Colonic mucosa (tissue), 4 donors: ENCODE data around the gene OLFM2. TPM values are rescaled to one million over a fixed set of nuclear protein-coding genes. Genes with fewer than 3 reads are reported as not detected.

Experiments
- DNase-seq: peaks from one replicate; pipeline ENCODE4 v3.0.0-alpha.2; 2020
- H3K27ac ChIP-seq: fragments of 200-600 bp; one replicate; pipeline ENCODE4 v1.8.0; 2021
- H3K27me3 ChIP-seq: fragments of 200-600 bp; one replicate; pipeline ENCODE4 v1.8.0; 2021
- H3K36me3 ChIP-seq: fragments of 200-600 bp; one replicate; pipeline ENCODE4 v1.8.0; 2021
- H3K4me1 ChIP-seq: fragments of 200-600 bp; one replicate; pipeline ENCODE4 v1.8.0; 2021; ENCODE audit warnings: mild to moderate bottlenecking
- H3K4me3 ChIP-seq: fragments of 200-600 bp; one replicate; pipeline ENCODE4 v1.8.0; 2021
- H3K9ac ChIP-seq, 2 donors: one replicate each; pipeline ENCODE4 v1.7.0; 2013; ENCODE audit warnings: control low read depth in 2 of 2, low read depth in 2 of 2, low read length in 2 of 2
- H3K9me3 ChIP-seq: fragments of 200-600 bp; one replicate; pipeline ENCODE4 v1.8.0; 2021
- CTCF ChIP-seq: fragments of 200-600 bp; IDR thresholded peaks from one replicate; pipeline ENCODE4 v1.8.0; 2022; ENCODE audit warnings: antibody characterized with exemption, mild to moderate bottlenecking
- intact Hi-C: fragments of 100-400 bp; cut with DNase I; formaldehyde crosslinking; loops from one replicate; pipeline ENCODE4 v1.14.1; 2022
- total RNA-seq, 2 donors: library from RNA; stranded (reverse); fragmentation: NEBNext Ultra II Directional in 1 of 2; extraction: Animal tissue kit (Norgen Biotek cat#: 25700) in 1 of 2; gene quantifications; one replicate each; pipeline ENCODE4 v1.2.1, GENCODE V29; 2021
- donor health status: healthy.
- donor health status: DM: no; HTN: no; CAD: no.
- donor health status: DM: no; HTN: no; CAD: no.

Gene OLFM2
- total RNA-seq, 2 donors from 2014 or later = 1.2 to 1.9 TPM

- intact Hi-C loops = no loop called here
- H3K9me3 ChIP-seq = no peaks in the 10 kb centered on the region
- H3K36me3 ChIP-seq = no peaks in the 10 kb centered on the region
- no peak for TF ChIP-seq CTCF
- no peak overlapping the region for H3K27ac ChIP-seq
- no peak overlapping the region for H3K4me3 ChIP-seq
- H3K27me3 ChIP-seq = no peaks in the 10 kb centered on the region
- no peaks in the 10 kb centered on the region for H3K4me1 ChIP-seq
- no peak overlapping the region for H3K9ac ChIP-seq
- no peak for DNase-seq
Measured at GRCh38 chr19:9865732-9866501, 70.4 kb downstream of the OLFM2 start.

- Histone ChIP-seq H3K9ac (no peak overlapping the region), H3K27ac (no peak overlapping the region), H3K27me3 (no peaks in the 10 kb centered on the region), H3K36me3 (no peaks in the 10 kb centered on the region), H3K4me3 (no peak overlapping the region), H3K9me3 (no peaks in the 10 kb centered on the region), H3K4me1 (no peaks in the 10 kb centered on the region)
- no peak for TF ChIP-seq CTCF
- no peak for DNase-seq
- intact Hi-C loops = no loop called here
Measured at GRCh38 chr19:9863759-9864158, 72.6 kb downstream of the OLFM2 start.

GRCh38 chr19:9862938-9863337 lies 73.4 kb downstream of the OLFM2 start:
- Histone ChIP-seq H3K9me3 (no peaks in the 10 kb centered on the region), H3K36me3 (no peaks in the 10 kb centered on the region), H3K4me1 (no peaks in the 10 kb centered on the region), H3K27ac (no peak overlapping the region), H3K27me3 (no peaks in the 10 kb centered on the region), H3K4me3 (no peak overlapping the region), H3K9ac (no peak overlapping the region)
- TF ChIP-seq CTCF = no peak
- intact Hi-C loops = no loop called here
- DNase-seq = no peak

GRCh38 chr19:9861503-9861902 lies 74.8 kb downstream of the OLFM2 start:
- Histone ChIP-seq H3K36me3 (no peaks in the 10 kb centered on the region), H3K27ac (no peak overlapping the region), H3K27me3 (no peaks in the 10 kb centered on the region), H3K9me3 (no peaks in the 10 kb centered on the region), H3K9ac (no peak overlapping the region), H3K4me3 (no peak overlapping the region), H3K4me1 (no peaks in the 10 kb centered on the region)
- no peak for TF ChIP-seq CTCF
- no peak for DNase-seq
- intact Hi-C loops = no loop called here

GRCh38 chr19:9860407-9860806 lies 75.9 kb downstream of the OLFM2 start:
- no peak overlapping the region for H3K27ac ChIP-seq
- H3K4me1 ChIP-seq = no peaks in the 10 kb centered on the region
- H3K27me3 ChIP-seq = no peaks in the 10 kb centered on the region
- no peaks in the 10 kb centered on the region for H3K36me3 ChIP-seq
- no peak overlapping the region for H3K4me3 ChIP-seq
- no peak for DNase-seq
- intact Hi-C loops = no loop called here
- H3K9me3 ChIP-seq = no peaks in the 10 kb centered on the region
- TF ChIP-seq CTCF = no peak
- no peak overlapping the region for H3K9ac ChIP-seq
